Measurements from ENCODE around the gene AHSA1.
A peak's percentile ranks its signal among the peaks of the same experiment; 100 is the strongest.

The AHSA1 gene

GRCh38 chr14:77473921-77474320 lies 16.0 kb downstream of the AHSA1 start:
- DNase-seq (ENCODE audit: low read depth in 3 of 3): no peak

GRCh38 chr14:77474479-77475177 lies 16.7 kb downstream of the AHSA1 start:
- DNase-seq (ENCODE audit: low read depth in 3 of 3): no peak

GRCh38 chr14:77475432-77476115 lies 17.7 kb downstream of the AHSA1 start:
- no peak for DNase-seq (ENCODE audit: low read depth in 3 of 3)

- no peak for DNase-seq (ENCODE audit: low read depth in 3 of 3)
Observed at GRCh38 chr14:77478029-77478428, 20.1 kb downstream of the AHSA1 start.

DNA sequence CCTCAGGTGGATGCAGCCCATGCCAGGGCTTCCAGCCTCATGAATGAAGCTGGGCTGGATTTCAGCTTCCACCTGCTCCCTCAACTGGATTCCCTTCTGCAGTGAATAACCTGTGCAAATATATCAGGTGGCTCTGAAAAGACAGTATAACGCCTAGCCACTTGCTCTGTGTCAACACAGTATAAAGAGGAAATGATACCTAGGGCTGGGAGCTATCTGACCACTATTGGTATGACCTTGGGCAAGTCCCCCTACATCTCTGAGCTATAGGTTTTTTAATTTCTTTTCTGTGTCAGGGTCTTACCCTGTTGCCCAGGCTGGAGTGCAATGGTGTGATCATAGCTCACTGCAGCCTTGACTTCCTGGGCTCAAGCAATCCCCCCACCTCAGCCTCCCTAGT lies 20.9 kb downstream of the AHSA1 start:
- DNase-seq (ENCODE audit: low read depth in 3 of 3): no peak

GRCh38 chr14:77482422-77482821 lies 24.5 kb downstream of the AHSA1 start:
- no peak for DNase-seq (ENCODE audit: low read depth in 3 of 3)

DNA sequence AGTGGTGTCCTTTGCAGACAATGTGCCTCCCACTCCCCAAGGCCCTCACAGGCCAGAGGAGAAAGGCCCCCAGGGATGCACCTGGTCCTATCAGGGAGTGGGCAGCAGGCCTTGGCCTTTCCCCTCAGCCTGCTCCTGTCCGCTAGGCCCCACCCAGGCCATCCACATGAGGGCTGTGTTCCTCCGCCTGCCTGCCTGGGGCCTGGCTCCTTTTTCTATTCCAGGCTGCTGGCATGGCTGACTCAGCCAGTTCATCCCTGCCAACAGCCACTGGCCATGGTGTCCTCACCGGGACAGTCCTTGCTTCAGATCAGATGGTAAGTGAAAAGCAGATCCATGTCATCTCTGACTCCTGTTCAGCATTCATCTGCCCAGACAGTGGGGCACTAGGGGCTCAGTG lies 27.4 kb downstream of the AHSA1 start:
- DNase-seq (ENCODE audit: low read depth in 3 of 3): no peak

DNA sequence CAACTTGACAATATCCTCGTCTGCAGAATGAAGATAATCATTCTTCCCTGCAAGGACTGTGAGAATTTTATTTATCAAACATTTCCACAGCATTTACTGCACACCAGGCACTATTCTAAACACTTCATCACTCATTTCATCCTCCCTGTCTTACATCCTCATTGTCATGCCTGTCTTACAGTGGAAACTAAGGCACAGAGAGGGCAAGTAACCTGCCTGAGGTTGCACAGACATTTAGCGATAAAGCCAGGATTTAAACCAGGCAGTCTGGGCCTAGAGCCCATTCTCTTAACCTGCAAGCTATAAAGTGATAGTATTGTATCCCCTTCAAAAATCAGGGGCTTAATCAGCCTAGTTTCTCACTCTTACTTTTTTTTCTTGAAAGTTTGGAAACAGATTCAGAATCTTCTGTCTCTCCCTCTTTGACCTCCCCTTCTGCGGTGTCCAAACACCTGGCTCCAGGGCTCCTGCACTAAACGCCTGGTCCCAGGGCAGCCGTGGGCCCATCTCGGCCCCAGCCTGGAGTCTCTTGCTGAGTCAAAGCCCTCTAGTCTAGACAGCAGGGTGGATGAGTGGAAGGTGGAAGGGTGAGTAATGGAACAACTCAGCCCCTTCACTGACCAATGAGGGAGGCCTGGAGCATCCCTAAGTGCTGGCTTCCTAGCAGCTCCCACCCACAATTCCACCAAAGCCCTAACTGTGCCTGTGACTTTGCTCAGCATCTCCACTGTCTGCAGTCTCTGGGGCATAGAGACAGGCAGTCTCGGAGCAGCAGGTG lies 28.2 kb downstream of the AHSA1 start:
- no peak for DNase-seq (ENCODE audit: low read depth in 3 of 3)

DNA sequence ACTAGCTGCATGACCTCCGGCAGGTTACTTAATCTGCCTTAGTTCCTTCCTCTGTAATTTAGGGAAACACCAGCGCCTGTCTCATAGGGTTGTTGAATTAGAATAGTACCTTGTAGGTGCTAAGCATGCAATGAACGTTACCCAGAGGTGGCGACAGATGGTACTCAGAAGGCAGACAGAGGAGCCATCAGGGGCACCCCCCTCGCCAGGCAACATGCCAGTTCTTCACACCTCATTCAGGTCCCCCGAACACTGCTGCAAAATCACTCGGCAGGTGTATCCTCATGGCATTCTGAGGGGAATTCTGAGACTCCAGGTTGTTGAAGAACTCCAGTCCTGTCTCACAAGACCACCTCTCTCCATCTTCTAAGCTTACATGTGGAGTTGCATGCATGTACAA lies 30.7 kb downstream of the AHSA1 start:
- no peak for DNase-seq (ENCODE audit: low read depth in 3 of 3)

- no peak for DNase-seq (ENCODE audit: low read depth in 3 of 3)
Observed at GRCh38 chr14:77489041-77489440, 31.1 kb downstream of the AHSA1 start.

GRCh38 chr14:77490347-77490986 lies 32.6 kb downstream of the AHSA1 start:
- no peak for DNase-seq (ENCODE audit: low read depth in 3 of 3)

GRCh38 chr14:77491056-77491455 lies 33.2 kb downstream of the AHSA1 start:
- no peak for DNase-seq (ENCODE audit: low read depth in 3 of 3)

GRCh38 chr14:77495334-77495733 lies 37.4 kb downstream of the AHSA1 start:
- no peak for DNase-seq (ENCODE audit: low read depth in 3 of 3)

DNA sequence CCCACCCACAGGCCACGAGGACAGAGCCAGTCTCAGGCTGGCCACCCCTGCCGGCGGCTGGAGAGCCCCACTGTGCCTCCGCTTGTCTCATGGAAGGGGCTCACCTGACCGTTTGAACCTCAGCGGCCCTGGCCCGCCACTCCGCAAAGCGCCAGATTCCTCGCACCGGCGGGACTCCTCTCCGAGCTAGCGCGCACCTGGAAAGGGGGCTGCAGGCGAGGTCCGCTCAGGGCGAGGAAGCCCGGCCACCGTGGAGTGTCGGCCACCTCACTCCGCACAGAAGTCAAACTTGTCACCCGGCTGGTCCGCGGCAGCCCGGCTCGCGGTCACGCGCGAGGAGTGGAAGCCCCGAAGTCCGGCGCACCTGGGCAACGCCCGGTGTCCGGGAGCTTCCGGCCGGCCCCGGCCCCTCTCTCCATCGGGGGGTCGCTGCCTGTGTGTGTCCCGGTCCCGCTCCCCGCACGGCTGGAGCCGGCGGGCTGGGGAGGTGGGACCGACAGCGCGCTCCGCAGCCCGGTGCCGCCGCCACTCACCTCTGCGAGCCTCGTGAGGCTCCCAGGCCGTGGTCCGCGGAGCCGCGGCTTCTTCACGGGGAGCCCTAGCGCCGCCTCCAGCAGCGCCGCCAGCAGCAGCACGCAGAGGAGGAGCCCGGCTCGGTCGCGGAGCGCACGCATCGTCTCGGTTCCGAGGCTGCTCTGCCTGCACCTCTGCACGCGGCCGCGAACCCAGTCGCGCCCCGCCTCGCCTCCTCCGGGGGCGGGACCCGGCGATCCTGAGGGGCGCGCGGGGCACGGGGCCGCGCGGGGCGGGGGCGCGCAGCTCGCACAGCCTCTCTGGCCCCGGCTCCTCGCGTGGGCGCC lies 40.5 kb downstream of the AHSA1 start, which contains the start of gene ISM2:
Gene ISM2 (minus strand): TSS at position 697 of the 860 bp plus-strand sequence. CDS start 23 bp downstream, at position 674.
- DNase-seq (ENCODE audit: low read depth in 3 of 3): peak; percentile 8 to 52 (median 31)

- no peak for DNase-seq (ENCODE audit: low read depth in 3 of 3)
Observed at GRCh38 chr14:77498984-77499527, 41.2 kb downstream of the AHSA1 start.

DNA sequence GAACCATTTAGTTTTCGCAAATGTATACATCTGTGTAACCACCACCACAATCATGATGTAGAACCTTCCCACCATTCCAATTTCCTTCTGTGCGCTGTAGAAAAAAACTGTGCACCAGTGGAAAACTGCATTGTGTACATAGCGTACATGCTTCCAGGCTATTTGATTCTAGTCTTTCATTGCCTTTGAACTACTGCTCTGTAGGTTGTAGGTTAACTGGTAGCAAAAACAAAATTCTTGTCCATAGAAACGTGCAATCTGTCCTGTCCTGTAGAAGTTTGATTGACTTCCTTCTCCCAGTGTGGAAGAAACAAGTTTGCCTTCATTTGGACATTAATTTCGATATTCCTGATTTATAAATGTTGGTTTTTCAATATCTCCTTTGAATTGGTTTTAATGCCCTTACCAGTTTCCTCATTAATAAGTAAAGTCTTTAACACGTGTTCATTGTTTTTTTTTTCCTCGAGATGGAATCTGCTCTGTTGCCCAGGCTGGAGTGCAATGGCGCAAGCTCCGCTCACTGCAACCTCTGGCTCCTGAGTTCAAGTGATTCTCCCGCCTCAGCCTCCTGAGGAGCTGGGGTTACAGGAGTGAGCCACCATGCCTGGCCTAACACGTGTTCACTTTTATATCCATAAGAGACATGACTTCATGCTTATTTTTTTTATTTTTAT lies 44.4 kb downstream of the AHSA1 start:
- no peak for DNase-seq (ENCODE audit: low read depth in 3 of 3)

GRCh38 chr14:77503138-77503537 lies 45.2 kb downstream of the AHSA1 start:
- no peak for DNase-seq (ENCODE audit: low read depth in 3 of 3)

GRCh38 chr14:77505031-77505430 lies 47.1 kb downstream of the AHSA1 start:
- DNase-seq (ENCODE audit: low read depth in 3 of 3): no peak

GRCh38 chr14:77507762-77508161 lies 49.9 kb downstream of the AHSA1 start:
- DNase-seq (ENCODE audit: low read depth in 3 of 3): no peak

DNA sequence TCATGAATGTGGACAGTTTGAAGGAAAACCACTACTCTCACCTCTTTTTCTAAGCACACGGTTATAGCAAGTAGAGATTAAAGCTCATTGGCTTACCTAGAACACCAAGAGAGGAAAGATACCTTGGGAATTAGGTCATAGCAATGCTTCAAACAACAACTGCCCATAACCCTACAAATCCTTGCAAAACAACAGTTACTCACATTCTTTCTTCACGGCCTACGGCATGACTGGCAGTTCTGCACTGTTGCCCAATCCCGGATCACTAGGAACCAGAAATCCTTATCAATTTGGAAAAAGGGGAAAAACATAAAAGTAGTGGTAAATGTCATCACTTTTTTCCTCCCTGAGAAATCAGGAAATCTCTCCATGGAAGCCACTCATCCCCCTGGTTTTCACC lies 50.4 kb downstream of the AHSA1 start:
- DNase-seq (ENCODE audit: low read depth in 3 of 3): no peak
